AG04450 (cell line): ENCODE data around the gene CGNL1. TPM values are rescaled to one million over a fixed set of nuclear protein-coding genes. Genes with fewer than 3 reads are reported as not detected.

ENCODE experiments used
- CTCF ChIA-PET: fragments of 300-600, 350-600 bp; formaldehyde crosslinking; extraction: SDS; loops from one replicate; lab custom pipeline; 2022; ENCODE audit warnings: antibody characterized with exemption, inconsistent platforms; lab: Charles Lee
- POLR2A ChIA-PET: fragments of 350-600 bp; formaldehyde crosslinking; extraction: SDS; loops from one replicate; lab custom pipeline; 2021; ENCODE audit warnings: antibody characterized with exemption, inconsistent platforms; lab: Yijun Ruan, JAX
- DNase-seq: peaks from one replicate; pipeline ENCODE4 v3.0.0-alpha.2; 2011; ENCODE audit warnings: low read depth, low spot score
- H3K27ac ChIP-seq: one replicate; pipeline ENCODE4 v1.5.1; 2012; ENCODE audit warnings: low read depth, low read length, control low read depth
- H3K27me3 ChIP-seq: one replicate; pipeline ENCODE4 v1.6.0; 2012; ENCODE audit warnings: low read length; ENCODE audit not compliant: control insufficient read depth, insufficient read depth
- H3K4me3 ChIP-seq: 2 replicates; pipeline ENCODE4 v1.5.1; 2011; ENCODE audit warnings: mild to moderate bottlenecking, low read depth, low read length, control low read depth
- H3K9me3 ChIP-seq: 2 replicates; pipeline ENCODE4 v1.5.1; 2012; ENCODE audit warnings: low read length; ENCODE audit not compliant: control insufficient read depth, insufficient read depth
- CTCF ChIP-seq: IDR thresholded peaks from 2 replicates; pipeline ENCODE4 v1.5.1; 2011; ENCODE audit warnings: low read depth, low read length, control low read depth, inconsistent platforms
- polyA plus RNA-seq: library from polyadenylated mRNA; depleted of rRNA; stranded (reverse); fragments of >200 nt; gene quantifications from 2 replicates; pipeline ENCODE4 v1.2.3, GENCODE V29; 2011

CGNL1 gene
- polyA plus RNA-seq, 1 experiment = 0.25 TPM

- DNase-seq = no peak
- Histone ChIP-seq H3K9me3 (peaks cover 9% of the 10 kb centered on the region; the same call in 1 of the 2 replicates), H3K27me3 (peaks cover 25% of the 10 kb centered on the region), H3K27ac (no peak overlapping the region), H3K4me3 (no peak overlapping the region)
- ChIA-PET POLR2A (no interaction called here), CTCF (interaction anchor here (1.1 kb wide), 1 partner anchor 27 kb away, joined by 5 read pairs; no protein-coding TSS in a partner anchor)
- no peak for TF ChIP-seq CTCF
Observed at GRCh38 chr15:57586661-57587424, 210.5 kb downstream of the CGNL1 start.

GRCh38 chr15:57589281-57589680, 213.0 kb downstream of the CGNL1 start:
- ChIA-PET CTCF (no interaction called here), POLR2A (no interaction called here)
- no peak overlapping the region for H3K27ac ChIP-seq
- DNase-seq = no peak
- no peak for TF ChIP-seq CTCF
- no peak overlapping the region for H3K4me3 ChIP-seq
- H3K9me3 ChIP-seq = no peaks in the 10 kb centered on the region
- H3K27me3 ChIP-seq = peaks cover 37% of the 10 kb centered on the region

- DNase-seq = no peak
- Histone ChIP-seq H3K27me3 (peaks cover 37% of the 10 kb centered on the region), H3K9me3 (no peaks in the 10 kb centered on the region), H3K4me3 (no peak overlapping the region), H3K27ac (no peak overlapping the region)
- TF ChIP-seq CTCF = no peak
- CTCF ChIA-PET = no interaction called here
- POLR2A ChIA-PET = no interaction called here
Observed at GRCh38 chr15:57589754-57590153, 213.4 kb downstream of the CGNL1 start.

GRCh38 chr15:57591237-57591821, 215.0 kb downstream of the CGNL1 start:
- Histone ChIP-seq H3K27me3 (peaks cover 39% of the 10 kb centered on the region), H3K27ac (no peak overlapping the region), H3K4me3 (peak overlapping the region; percentile 32), H3K9me3 (no peaks in the 10 kb centered on the region)
- ChIA-PET POLR2A (no interaction called here), CTCF (no interaction called here)
- TF ChIP-seq CTCF = no peak
- DNase-seq = no peak

GRCh38 chr15:57591822-57592367, 215.6 kb downstream of the CGNL1 start, which contains the start of gene MYZAP:
Gene MYZAP (plus strand): TSS chr15:57591904. CDS start chr15:57592035, 131 bp downstream.
- Histone ChIP-seq H3K9me3 (no peaks in the 10 kb centered on the region), H3K27me3 (peaks cover 39% of the 10 kb centered on the region), H3K27ac (no peak within 1 kb of the TSS), H3K4me3 (peak within 1 kb of the TSS; percentile 32)
- ChIA-PET CTCF (no interaction called here), POLR2A (no interaction called here)
- DNase-seq = no peak
- no peak for TF ChIP-seq CTCF
